HFFc6 (cell line): ENCODE measurements around the gene CYP27B1. TPM values are rescaled to one million over a fixed set of nuclear protein-coding genes. Genes with fewer than 3 reads are reported as not detected.
A peak's percentile ranks its signal among the peaks of the same experiment; 100 is the strongest.

Source experiments
- DNase-seq: peaks from one replicate; pipeline ENCODE4 v3.0.0-alpha.2; 2018
- H3K27ac Mint-ChIP-seq: 2 replicates; pipeline ENCODE4 v1.8.0; 2020; ENCODE audit warnings: mild to moderate bottlenecking, mixed read lengths
- H3K27me3 Mint-ChIP-seq: 2 replicates; pipeline ENCODE4 v1.8.0; 2021; ENCODE audit warnings: mild to moderate bottlenecking, moderate library complexity, mixed read lengths; ENCODE audit not compliant: insufficient read depth
- H3K36me3 Mint-ChIP-seq: 2 replicates; pipeline ENCODE4 v1.8.0; 2021; ENCODE audit warnings: low read depth, mixed read lengths
- H3K4me1 Mint-ChIP-seq: 2 replicates; pipeline ENCODE4 v1.8.0; 2020; ENCODE audit warnings: low read depth, mixed read lengths
- H3K4me3 Mint-ChIP-seq: 2 replicates; pipeline ENCODE4 v1.8.0; 2020; ENCODE audit warnings: mild to moderate bottlenecking, moderate library complexity, mixed read lengths
- H3K9me3 Mint-ChIP-seq: 2 replicates; pipeline ENCODE4 v1.8.0; 2020; ENCODE audit warnings: mild to moderate bottlenecking, mixed read lengths
- CTCF ChIP-seq: fragments of 200-600 bp; sonication (generic); IDR thresholded peaks from 2 replicates; pipeline ENCODE4 v1.5.0; 2021; ENCODE audit warnings: antibody characterized with exemption, mild to moderate bottlenecking
- total RNA-seq, 6 experiments: library from RNA; stranded (reverse); fragmentation: NEBNext Ultra II Directional; extraction: Animal tissue kit (Norgen Biotek cat#: 25700); gene quantifications; 2 replicates in 1 of 6; 3 replicates in 5 of 6; pipeline ENCODE4 v1.2.3, GENCODE V29; 2021

Gene CYP27B1
- total RNA-seq, 6 experiments from 2014 or later: 0.57 to 1.8 (median 0.96) TPM

- Mint-ChIP-seq H3K27ac (no peak overlapping the region), H3K4me1 (peaks cover 9% of the 10 kb centered on the region; the same call in 1 of the 2 replicates), H3K4me3 (no peak overlapping the region), H3K27me3 (peaks cover 23% of the 10 kb centered on the region), H3K36me3 (peaks cover 5% of the 10 kb centered on the region; the same call in 1 of the 2 replicates), H3K9me3 (no peaks in the 10 kb centered on the region)
- DNase-seq: no peak
- no peak for TF ChIP-seq CTCF
These were observed 6.4 kb downstream of the CYP27B1 start for GRCh38 chr12:57760347-57760982.

GRCh38 chr12:57759360-57759980 lies 7.4 kb downstream of the CYP27B1 start:
- DNase-seq: no peak
- Mint-ChIP-seq H3K4me3 (no peak overlapping the region), H3K9me3 (no peaks in the 10 kb centered on the region), H3K4me1 (peaks cover 7% of the 10 kb centered on the region), H3K36me3 (peaks cover 5% of the 10 kb centered on the region; the same call in 1 of the 2 replicates), H3K27ac (no peak overlapping the region), H3K27me3 (peaks cover 25% of the 10 kb centered on the region)
- TF ChIP-seq CTCF: peak; percentile 72

- H3K9me3 Mint-ChIP-seq: no peaks in the 10 kb centered on the region
- no peak for TF ChIP-seq CTCF
- H3K36me3 Mint-ChIP-seq: peaks cover 5% of the 10 kb centered on the region; the same call in 1 of the 2 replicates
- peaks cover 31% of the 10 kb centered on the region for H3K27me3 Mint-ChIP-seq
- H3K27ac Mint-ChIP-seq: no peak overlapping the region
- H3K4me3 Mint-ChIP-seq: no peak overlapping the region
- DNase-seq: no peak
- H3K4me1 Mint-ChIP-seq: peaks cover 9% of the 10 kb centered on the region
These were observed 8.1 kb downstream of the CYP27B1 start for GRCh38 chr12:57758552-57759359.

- no peak for DNase-seq
- H3K36me3 Mint-ChIP-seq: peaks cover 5% of the 10 kb centered on the region; the same call in 1 of the 2 replicates
- no peaks in the 10 kb centered on the region for H3K9me3 Mint-ChIP-seq
- TF ChIP-seq CTCF: no peak
- H3K4me3 Mint-ChIP-seq: no peak overlapping the region
- H3K27ac Mint-ChIP-seq: no peak overlapping the region
- peaks cover 30% of the 10 kb centered on the region for H3K27me3 Mint-ChIP-seq
- peaks cover 17% of the 10 kb centered on the region for H3K4me1 Mint-ChIP-seq
These were observed 9.1 kb downstream of the CYP27B1 start for GRCh38 chr12:57757771-57758170.

- DNase-seq: no peak
- Mint-ChIP-seq H3K4me1 (peaks cover 20% of the 10 kb centered on the region), H3K36me3 (peaks cover 6% of the 10 kb centered on the region), H3K27ac (no peak overlapping the region), H3K27me3 (peaks cover 34% of the 10 kb centered on the region), H3K4me3 (peak overlapping the region; percentile 35), H3K9me3 (no peaks in the 10 kb centered on the region)
- peak; percentile 68 for TF ChIP-seq CTCF
These were observed 10.2 kb downstream of the CYP27B1 start for GRCh38 chr12:57756406-57757341.
